NCI-H748 treated with DMSO at 0.1 percent for 48 hours (cell line): Measurements from ENCODE around the gene AMBP.
"Not testable (repeated sequence)": the region's sequence is repeated elsewhere in the genome, so short reads cannot be mapped to it uniquely, and the experiment has no call there.

Experiments used
- DNase-seq: peaks from one replicate; lab custom pipeline; 2025; lab: John Stamatoyannopoulos, UW

The AMBP gene

DNA sequence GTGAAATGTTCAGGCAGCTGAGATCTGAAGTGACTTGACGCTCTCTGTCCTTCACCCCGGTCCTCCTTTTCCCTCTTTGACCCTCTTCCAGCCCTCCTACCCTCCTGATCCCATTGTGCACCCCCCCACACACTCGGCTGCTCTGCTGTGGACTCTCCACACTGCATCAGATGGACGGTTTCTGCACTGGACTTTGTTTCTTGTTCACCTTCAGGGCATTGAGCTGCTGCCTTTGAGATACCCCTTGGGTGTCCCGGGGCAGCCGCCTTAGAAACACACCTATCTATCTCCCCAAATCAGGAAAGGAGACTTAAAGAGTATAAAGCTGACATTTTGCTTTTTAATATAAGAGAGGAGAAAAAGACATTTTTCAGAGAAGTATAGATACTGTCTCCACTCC is 27.5 kb downstream of the AMBP start:
- no peak for DNase-seq

DNA sequence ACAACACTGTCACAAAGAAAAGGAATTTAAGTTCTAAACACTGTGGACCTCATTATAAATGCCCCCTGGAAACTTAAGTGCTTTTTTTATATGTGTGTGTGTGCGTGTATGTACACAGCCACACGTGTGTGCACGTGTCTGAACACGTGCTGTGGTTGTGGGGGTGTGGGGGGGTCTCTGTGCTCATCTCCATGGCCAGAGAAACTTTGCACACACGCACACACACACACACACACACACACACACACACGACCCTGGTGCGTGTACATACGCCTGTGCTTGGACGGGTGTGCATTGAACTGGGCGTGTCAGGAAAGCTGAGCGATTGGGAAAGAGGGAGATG is 27.9 kb downstream of the AMBP start:
- no peak for DNase-seq

GRCh38 chr9:114049441-114050225 is 28.5 kb downstream of the AMBP start:
- no peak for DNase-seq

DNA sequence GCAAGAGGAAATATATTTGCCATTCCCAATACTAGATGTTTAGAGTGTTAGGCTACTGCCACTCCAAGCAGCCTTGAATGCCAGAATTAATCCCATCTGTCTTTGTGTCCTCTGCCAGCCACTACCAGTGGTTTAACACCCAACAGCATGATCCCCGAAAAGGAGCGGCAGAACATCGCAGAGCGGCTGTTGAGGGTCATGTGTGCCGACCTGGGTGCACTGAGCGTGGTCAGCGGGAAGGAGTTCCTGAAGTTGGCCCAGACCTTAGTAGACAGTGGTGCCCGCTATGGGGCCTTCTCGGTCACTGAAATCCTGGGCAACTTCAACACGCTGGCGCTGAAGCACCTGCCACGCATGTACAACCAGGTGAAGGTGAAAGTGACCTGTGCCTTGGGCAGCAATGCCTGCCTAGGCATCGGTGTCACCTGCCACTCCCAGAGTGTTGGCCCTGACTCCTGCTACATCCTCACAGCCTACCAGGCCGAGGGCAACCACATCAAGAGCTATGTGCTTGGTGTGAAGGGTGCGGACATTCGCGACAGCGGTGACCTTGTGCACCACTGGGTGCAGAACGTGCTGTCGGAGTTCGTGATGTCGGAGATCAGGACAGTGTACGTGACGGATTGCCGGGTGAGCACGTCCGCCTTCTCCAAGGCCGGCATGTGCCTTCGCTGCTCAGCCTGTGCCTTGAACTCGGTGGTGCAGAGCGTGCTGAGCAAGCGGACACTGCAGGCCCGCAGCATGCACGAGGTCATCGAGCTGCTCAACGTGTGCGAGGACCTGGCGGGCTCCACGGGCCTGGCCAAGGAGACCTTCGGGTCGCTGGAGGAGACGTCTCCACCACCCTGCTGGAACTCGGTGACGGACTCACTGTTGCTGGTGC is 29.3 kb downstream of the AMBP start:
- no peak for DNase-seq

GRCh38 chr9:114047717-114048116 is 30.4 kb downstream of the AMBP start:
- DNase-seq: no peak

- DNase-seq: no peak
These were observed 31.2 kb downstream of the AMBP start for GRCh38 chr9:114046875-114047274.

- no peak for DNase-seq
These were observed 31.8 kb downstream of the AMBP start for GRCh38 chr9:114046237-114046755.

DNA sequence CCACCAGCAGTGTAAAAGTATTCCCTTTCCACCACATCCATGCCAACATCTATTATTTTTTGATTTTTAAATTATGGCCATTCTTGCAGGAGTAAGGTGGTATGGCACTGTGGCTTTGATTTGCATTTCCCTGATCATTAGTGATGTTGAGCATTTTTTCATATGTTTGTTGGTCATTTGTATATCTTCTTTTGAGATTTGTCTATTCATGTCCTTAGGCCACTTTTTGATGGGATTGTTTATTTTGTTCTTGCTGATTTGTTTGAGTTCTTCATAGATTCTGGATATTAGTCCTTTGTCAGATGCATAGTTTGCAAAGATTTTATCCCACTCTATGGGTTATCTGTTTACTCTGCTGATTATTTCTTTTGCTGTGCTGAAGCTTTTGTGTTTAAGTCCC is 34.4 kb downstream of the AMBP start:
- not testable (repeated sequence) for DNase-seq

- no peak for DNase-seq
These were observed 38.6 kb downstream of the AMBP start for GRCh38 chr9:114039484-114039883.

- no peak for DNase-seq
These were observed 39.3 kb downstream of the AMBP start for GRCh38 chr9:114038724-114039313.

DNA sequence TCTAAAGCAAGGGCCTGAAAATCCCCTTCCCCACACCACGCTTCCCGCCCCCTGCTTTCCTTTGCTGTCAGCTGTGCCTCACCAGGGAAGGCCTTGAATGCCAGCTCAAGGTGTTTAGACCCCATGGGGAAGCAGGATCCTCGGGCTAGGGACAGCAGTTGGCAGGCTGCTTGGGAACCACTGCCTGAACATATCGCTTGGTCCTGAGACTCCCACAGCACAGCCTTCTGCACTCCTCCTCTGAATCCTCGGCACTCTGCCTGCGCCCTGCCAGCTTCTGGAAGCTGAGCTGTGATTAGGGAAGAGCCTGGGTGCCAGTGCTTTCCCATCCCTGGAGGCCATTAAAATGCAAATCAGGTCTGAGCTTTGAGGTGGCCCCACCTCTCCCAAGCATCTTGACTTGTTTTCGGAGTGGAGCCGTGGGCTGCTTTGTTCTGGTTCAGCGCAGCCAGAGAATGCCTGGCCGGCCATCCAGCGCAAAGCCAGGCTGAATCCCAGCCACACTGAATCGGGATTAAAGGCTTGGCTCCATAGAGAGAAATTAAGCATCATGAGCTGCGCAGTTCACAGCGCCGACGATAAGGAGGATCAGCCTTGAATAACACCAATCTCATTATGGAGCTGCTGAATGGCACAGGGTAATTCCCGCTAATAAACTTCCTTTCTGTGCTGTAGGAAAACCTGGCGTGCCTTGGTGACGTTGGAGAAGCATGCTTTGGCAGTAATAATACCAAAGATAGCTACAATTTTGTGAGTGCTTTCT is 40.0 kb downstream of the AMBP start:
- DNase-seq: no peak

DNA sequence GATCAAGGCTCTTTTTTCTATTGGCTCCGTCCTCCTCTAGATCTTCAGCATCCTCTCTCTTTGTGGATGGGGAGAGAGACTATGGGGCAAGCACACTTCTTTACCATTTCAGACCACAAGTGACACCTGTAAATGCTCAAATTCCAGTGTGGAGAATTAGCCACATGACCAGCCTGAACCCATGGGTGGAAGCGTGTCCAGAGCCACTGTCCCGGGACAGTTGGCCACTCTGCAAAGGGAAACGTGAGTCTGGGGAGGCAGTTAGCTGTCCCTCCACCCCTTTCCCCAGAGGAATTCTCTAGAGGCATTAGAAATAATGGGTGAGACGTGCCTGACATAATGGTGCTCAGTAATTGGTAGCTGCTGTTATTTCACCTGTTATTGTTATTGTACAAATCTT is 40.9 kb downstream of the AMBP start:
- DNase-seq: no peak

- DNase-seq: no peak
These were observed 42.0 kb downstream of the AMBP start for GRCh38 chr9:114035845-114036801.

GRCh38 chr9:114035221-114035844 is 42.8 kb downstream of the AMBP start:
- no peak for DNase-seq

- DNase-seq: no peak
These were observed 43.4 kb downstream of the AMBP start for GRCh38 chr9:114034661-114035062.

DNA sequence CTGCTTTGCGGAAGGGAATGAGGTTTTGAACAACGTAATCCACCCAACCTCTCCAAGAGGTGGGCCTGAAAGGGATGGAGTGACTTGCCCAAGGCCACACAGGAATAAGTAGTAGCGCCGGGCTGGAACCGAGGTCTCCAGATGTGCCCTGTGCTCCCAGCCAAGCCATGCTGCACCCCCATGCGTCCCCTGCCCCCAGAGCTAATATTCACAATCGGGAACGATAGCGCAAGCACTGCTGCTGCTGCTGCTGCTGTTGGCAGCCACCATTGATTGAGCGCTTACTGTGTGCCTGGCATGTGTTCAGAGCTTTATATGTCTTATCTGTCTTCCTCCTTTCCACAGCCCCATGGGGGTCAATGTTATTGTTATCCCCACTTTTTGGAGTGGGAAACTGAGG is 43.9 kb downstream of the AMBP start:
- DNase-seq: no peak

DNA sequence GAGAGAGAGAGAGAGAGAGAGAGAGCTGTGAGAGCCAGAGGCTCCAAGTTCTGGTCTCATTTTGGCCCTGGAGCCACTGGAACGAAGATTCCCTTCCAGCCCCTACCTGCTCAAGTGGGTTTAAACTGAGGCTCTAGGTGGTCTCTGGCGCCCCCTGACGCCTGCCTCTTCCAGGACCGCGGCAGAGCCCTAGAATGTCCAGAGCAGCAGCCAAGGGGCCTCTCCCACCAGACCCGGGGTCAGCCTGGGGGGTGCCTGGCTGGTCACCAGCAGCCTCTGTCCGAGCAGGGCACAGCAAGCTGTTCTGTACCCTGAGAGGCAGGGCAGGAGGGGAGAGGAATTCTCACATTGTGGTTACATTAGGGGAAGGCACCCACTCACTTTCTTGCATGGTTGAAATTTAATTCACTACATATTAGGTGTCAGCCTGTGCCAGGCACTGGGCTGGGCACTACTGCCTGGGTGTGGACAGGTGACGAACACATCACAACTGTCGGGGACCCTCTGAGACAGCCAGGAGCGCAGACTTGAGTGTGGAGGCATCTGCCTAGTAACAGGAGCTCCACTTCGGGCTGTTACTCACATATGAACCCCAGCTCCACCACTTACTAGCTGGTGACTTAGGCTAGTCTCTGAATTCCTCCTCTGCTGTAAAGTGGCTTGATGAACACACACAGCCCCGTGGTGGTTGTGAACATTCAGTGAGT is 44.5 kb downstream of the AMBP start:
- no peak for DNase-seq

GRCh38 chr9:114031948-114032840 is 45.9 kb downstream of the AMBP start:
- no peak for DNase-seq
